Urothelium cell line (cell line): ENCODE results near the gene RXFP4.
A peak's percentile ranks its signal among the peaks of the same experiment; 100 is the strongest.

Experiments
- DNase-seq: peaks from one replicate; pipeline ENCODE4 v3.0.0; 2011; ENCODE audit warnings: low spot score, mixed read lengths
- FAIRE-seq: peaks from 2 replicates; lab custom pipeline; 2011; peaks lifted over from hg19 to GRCh38; lab: Jason Lieb, UNC

RXFP4 gene

DNA sequence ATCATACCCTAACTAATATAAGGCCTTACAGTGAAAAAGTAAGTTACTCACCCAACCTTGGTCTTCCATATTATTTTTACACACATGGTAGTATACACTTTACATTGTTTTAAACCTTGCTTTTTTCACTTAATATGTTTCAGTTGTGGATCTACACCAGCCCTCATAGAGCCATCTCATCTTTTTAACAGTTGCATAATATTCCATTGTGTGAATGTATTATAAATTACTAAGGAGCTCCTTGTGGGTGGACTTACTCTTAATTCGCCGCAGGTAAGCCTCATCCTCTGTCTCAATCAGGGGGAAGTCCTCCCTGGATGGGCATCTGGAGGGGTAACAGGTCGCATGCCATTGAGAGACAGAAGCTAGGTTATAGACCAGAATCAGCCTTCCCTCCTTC is 13.2 kb downstream of the RXFP4 start:
- no peak for DNase-seq
- FAIRE-seq, result no peak

DNA sequence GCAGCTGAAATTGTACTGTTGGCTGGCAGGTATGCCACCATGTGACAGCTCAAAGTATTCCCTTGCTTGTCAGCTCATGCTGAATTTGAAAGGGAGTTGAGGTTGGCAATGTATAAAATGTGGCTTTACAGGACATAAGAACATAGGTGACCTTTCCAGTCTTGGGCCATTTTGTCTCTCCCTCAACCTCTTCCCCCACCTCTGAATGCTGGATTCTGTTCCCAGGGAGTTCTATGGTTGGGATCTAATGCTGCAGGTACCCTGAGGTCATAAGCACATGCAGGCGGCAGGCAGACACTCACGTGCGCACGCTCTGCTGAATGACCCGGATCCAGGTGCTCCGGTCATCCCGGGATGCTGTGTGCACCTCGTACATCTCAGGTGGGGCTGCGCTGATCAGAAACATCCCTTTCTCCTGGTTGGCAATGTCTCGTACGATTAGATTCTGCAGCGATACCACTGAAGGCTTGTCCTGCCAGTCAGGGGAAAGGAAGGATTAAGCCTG is 16.0 kb downstream of the RXFP4 start:
- DNase-seq, result no peak
- no peak for FAIRE-seq

DNA sequence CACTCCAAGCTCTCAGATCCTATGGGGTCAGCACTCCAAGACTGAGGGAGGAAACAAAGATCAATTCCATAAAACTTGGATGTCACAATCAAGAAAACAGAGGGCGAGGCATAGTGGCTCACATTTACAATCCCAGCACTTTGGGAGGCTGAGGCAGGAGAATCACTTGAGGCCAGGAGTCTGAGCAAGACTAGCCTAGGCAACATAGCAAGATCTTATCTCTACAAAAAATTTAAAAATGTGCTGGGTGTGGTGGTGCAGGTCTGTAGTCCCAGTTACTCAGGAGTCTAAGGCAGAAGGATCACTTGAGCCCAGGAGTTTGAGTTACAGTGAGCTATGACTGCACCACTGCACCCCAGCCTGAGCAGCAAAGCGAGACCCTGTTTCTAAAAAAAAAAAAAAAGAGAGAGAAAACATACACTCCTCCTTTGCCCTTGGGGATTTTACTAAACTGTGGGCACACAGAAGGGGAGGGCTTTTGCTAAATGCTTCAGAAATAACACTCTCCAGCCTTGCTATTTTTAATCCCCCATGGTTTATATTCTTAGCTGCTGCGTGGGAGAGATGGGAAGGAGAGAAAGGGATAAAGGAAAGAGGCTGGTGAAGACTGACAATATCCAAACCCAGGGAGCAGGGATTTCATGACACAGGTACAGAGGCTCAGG is 18.8 kb downstream of the RXFP4 start:
- FAIRE-seq (no peak), DNase-seq (no peak)

DNA sequence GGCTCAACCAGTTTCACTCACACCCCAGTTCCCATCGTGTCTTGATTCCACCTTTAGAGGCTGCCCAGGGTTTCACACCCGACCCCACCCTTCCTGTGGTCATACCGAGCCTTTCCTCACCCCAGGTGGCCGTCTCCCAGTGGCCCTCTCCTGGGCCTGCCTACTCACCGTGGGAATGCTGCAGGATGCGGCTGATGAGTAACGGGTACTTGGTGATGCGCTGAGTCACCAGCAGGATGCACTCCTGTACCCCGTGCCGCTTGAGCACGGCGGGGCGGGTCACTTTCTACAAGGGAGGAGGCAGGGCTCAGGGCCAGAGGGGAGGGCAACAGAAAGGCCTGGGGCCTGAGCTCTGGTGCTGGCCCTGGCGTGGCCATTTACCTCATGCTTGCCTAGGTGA is 20.5 kb downstream of the RXFP4 start:
- DNase-seq (peak; percentile 94), FAIRE-seq (peak; percentile 84)

DNA sequence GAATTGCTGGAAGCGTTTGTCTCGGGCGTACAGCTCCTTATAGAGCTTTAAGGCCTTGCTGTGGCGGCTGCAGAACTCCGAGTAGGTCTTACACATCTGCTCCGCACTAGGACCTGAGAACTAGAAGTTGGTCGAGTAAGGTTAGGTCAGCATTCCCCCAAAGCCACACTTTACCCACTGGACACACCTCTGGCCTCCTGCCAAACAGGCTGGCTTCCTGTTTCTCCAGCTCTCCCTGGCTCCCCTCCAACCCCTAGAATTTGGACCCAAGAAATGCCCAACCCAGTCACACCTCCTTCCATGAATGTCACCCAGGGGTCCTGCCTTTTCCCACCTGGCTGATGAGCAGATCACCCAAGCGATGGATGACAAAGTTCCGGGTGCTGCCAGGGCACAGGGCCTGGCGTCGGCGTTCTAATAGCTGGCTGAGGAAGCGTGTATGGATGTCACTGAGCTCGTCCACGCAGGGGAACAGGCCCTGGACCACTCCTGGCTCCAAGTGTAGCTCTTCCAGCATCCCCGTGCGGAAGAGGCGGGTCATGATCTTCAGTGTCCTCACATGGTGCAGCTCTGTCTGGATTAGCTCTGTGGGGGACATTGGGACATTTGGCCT is 21.3 kb downstream of the RXFP4 start:
- FAIRE-seq, result no peak
- no peak for DNase-seq

DNA sequence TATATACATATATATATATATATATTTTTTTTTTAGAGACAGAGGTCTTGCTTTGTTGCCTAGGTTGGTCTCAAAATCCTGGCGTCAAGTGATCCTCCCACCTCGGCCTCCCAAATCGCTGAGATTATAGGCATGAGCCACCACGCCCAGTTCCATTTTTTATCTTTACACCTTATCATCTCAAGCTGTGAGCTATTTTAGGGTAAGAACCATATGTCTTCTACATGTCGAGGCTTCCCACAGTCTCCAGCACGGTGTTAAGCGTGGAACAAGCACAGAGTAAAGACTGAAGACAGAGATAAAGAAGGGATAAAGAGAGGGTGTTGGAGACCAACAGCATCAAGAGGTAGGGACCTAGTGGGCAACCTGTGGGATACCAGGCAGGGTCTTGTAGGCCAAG is 22.8 kb downstream of the RXFP4 start:
- no peak for DNase-seq
- FAIRE-seq, result no peak

DNA sequence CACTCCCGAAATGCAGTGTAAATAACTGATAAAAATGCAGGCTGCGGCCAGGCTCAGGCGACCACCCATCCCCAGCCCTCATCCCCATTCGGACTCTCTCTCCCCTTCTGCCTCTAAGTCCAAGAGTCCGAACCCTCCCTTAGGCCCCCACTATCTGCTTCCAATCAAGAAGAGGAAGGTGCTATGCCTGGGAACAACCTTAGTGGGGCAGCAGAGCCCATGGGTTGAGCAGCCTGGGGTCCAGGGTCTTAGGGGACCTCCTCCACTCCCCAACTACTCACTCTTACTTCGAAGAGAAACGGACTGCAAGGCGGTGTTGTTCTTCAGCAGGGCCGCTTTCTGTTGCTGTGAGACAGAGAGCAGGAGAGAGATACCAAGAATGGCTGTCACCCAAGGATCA is 24.7 kb downstream of the RXFP4 start:
- FAIRE-seq (no peak), DNase-seq (no peak)

DNA sequence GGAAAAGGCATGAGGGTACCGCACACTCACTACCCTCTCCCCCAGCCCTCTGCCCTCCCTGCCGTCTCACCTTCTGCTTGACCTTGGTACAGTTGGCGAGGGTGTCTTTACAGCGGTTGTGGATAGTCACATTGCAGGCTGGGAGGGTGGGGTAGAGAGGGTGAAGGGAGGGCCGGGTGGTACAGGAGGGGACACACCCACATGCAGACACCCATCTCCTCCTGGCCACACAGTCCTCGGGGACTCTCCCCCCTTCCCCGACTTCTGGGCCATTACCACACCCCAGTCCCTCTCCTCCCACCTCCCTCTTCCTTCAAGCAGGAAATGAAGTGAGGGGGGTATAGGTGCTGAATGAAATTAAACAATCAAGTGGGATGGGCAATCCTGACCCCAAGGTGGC is 25.3 kb downstream of the RXFP4 start:
- DNase-seq (no peak), FAIRE-seq (no peak)

DNA sequence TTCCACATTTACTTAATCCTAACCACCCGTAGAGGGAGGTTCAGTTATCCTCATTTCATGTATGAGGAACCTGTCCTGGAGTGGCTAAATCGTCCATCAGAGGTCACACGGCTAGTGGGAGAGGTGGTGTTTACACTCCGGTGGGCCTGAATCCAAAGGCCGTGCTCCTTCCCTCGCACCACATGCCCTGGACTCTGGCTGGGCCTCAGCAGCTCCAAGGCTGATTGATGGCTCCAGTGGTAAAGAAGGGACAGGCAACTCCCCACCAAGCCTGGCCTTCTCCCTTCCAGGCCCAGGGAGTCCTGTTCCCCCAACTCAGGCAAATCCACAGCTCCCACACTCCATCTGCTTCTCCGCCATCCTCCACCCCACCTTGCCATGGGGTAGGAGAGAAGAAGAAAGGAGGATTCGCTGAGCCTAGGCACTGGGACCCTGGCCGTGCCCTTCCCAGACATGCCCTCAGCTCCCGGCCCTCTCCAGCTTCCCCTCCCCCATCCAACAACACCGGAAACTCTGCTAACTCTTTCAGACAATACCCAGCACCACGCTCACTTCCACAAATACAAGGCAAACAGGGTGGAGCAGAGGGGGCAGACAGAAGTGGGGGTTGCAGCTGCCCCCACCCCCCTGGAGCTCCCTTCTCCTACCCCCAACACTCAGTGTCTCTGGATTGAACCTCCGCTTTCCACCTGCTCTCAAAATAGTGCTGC is 26.1 kb downstream of the RXFP4 start:
- DNase-seq (no peak), FAIRE-seq (no peak)

DNA sequence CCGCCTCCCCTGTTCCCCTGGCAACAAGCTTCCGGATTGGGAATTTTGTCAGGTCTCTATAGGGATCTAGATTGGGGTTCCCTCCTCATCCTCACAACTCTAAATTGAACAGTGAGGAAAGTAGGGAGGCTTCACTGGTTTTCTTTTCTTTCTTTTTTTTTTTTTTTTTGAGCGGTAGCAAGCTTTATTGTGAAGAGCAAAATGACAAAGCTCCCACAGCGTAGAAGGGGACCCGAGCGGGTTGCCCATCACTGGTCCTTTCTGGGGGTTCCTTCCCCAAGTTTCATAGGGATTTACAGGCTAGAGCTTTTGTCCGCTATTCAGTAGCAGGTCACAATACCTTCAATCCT is 26.6 kb downstream of the RXFP4 start:
- FAIRE-seq (no peak), DNase-seq (no peak)

DNA sequence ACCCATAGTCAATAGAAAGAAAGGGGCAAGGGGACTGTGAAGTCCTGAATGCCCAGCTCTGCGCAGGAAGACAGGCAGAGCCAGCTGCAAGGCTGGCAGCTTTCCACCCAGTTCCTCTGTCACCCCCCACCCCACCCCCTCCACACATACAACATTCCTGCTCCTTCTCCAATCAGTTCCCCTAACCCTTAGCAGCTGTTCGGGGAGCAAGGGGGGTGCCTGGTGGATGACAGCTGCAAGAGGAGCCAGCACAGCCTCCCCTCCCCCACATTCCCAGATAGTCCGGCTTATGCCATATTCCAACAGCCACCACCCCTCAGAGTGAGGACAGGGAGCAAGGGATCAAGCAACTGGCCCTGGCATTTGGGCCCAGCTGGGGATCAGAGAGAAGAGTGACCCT is 27.2 kb downstream of the RXFP4 start:
- FAIRE-seq, result no peak

DNA sequence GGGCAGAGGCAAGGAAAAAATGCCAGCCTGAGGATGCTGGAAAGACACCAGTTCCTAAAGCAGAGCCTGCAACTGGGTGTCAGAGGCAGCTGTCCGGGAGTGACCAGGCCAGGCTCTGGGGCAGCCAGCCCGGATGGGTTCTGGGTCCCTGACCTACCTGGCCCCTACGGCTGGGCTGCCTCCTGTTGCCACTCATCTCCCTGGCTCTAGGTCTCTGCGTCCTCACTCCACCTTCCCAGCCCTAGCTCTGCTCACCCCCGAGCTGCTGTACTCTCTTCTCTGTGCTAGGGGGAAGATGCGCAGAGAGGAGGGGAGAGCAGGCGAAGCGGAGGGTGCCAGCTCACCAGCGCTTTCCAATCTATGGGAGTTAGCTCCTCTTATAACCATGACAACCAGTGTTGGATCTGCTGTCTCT is 27.9 kb downstream of the RXFP4 start:
- DNase-seq (no peak), FAIRE-seq (no peak)

More for the DNA sequence above, 27.2 kb downstream of the RXFP4 start:
- no peak for DNase-seq

DNA sequence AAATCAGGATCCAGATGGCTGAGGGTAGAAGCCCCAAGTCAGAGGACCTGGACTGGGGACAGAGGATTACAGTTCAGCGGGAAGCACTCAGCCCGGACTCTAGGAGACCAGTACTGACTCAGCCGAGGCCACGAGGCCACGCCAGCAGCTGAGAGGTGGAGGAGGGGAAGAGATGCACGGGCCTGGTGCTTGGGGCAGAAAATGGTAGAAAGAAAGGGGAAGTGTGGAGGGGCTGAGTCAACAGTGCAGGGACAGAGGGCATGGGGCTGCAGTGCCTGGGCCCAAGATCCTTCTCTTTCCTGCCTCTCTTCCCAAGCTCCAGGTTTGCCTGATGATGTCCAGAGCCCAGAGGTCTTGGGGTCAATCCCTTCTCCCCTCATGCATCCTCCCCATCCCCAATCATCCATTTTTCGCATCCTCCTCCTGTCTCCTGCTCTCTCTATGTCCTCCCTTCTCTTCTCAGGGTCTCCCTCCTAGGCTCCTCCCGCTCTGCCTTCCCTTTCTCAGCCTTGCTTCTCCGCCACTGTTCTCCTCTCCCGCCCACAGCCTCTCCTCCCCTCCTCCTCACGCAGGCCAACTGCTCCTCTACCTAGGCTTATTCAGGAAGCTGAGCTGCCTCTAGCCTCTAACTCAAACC is 29.2 kb downstream of the RXFP4 start:
- DNase-seq, result no peak
- FAIRE-seq, result no peak

DNA sequence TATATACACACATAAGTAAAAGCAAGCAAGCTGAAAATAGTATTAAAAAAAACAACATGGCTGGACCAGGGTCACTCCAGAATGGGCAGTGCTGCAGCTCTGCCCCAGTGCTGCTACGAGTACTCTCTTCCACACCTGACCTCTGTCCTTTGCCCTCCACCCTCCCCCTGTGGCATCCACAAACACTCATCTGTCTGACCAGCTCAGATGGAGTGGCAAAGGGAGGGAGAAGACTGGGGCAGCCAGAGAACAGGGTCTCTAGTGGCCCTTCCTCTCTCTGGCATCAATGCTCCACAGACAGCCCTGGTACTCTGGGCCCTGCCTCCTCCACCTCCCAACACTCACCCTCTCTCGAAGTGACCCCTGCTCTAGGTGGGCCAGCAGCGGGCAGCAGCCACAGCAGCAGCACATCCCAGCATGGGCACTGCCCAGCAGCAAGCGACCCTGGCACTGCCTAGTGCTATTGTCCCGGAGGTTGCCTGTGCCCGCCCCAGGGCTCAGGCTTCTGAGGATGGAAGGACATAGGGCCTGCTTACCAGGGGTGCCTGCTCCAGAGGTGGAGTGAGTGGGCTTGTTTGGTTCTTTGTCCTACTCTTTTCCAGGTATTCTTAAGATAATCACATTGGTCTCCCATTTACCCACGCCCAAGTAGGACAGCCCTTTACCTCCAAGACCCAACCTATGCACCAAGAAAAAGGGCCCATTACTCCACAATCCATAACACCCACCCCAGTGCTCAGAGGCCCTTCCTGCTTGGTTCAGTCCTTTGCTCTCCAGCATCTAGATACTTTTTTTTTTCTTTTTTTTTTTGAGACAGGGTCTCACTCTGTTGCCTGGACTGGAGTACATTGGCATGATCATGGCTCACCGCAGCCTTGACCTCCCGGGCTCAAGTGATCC is 30.7 kb downstream of the RXFP4 start:
- FAIRE-seq, result no peak
- DNase-seq, result no peak

DNA sequence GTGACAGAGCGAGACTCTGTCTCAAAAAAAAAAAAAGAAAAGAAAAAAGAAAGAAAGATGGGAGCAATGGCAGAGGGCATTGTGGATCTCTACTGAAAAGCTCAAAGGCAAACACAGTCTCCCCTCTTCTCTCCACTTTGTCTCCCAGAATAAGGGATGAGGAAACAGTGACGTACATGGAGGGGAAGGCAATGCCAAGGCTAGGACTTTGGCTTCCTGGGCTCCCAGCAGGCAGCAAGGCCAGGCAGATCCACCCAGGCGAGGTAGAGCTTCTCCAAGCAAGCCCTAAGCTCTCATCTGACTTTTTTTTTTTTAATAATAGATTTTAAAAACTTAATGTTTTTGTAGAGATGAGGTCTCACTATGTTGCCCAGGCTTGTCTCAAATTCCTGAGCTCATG is 32.3 kb downstream of the RXFP4 start:
- DNase-seq (no peak), FAIRE-seq (no peak)

DNA sequence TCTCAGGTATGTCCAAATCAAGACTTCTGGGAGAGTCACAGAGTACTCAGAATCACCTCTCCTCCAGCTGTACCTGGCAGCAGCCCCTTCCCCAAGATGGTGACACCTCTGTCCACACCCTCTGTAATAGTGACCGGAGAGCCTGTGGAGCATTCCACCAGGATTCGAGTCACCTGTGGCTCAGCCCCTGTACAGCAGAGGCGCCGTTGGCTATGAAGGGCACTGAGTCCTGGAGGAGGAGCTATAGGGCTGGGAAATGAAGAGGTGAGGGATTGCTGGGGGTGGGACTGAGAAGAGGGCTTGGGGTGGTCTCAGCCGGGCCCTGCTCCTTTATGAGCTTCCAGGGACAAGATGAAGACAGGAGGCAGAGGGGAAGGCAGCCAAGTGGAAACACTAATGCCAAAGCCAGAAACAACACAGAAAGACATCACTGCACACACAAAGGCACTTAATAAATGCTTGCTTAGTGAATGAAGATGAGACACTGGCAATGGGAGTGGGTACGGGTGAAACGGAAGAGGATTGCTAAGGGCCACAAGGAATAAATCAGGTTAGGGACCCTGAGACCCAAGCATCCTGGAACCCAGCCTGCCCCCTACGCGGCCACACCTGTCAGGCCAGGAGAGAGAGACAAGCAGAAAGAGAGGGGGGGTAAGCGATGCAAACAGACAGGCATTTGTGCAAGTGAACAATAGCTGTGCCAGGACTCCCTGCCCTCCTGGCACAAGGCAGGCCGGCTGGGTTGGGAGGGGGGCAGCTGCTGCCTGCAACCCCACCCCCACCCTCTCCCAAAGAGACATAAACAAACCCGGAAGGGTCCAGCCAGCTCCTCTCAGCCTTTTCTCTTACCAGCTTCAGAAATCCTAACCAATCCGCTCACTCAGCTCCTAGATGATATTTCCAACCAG is 33.0 kb downstream of the RXFP4 start:
- FAIRE-seq (no peak), DNase-seq (no peak)

DNA sequence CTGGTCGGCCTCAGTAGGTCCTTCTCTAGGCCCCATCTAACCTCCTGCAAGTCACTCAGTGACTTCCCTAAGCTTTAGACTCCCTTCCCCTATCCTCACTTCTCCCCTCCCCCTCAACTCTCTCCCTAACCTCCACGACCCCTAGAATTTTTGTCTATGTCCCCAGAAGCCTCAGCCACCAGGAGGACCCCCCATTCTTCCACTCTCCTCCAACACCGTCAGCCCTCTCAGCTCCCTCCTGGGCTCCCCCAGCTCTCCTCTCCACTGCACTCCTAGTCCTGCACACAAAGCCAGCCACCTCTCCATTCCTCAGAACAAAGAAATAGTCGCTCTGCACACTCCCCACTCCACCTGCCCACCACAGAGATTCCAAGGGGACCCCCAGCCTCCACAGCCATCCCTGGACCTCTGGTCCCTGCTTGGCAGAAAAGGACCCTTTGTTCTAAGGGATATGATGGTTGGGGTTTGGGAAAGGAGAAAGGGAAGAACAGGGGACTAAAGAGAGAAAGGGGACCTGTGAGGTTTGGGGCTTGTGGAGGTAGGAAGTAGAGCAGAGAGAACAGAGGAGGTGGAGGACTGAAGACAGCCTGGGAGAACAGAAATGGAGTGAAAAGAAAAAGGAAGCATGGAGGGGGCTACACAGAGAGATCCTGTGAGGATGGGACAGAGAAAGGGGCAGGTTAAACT is 34.1 kb downstream of the RXFP4 start:
- DNase-seq, result no peak
- no peak for FAIRE-seq

DNA sequence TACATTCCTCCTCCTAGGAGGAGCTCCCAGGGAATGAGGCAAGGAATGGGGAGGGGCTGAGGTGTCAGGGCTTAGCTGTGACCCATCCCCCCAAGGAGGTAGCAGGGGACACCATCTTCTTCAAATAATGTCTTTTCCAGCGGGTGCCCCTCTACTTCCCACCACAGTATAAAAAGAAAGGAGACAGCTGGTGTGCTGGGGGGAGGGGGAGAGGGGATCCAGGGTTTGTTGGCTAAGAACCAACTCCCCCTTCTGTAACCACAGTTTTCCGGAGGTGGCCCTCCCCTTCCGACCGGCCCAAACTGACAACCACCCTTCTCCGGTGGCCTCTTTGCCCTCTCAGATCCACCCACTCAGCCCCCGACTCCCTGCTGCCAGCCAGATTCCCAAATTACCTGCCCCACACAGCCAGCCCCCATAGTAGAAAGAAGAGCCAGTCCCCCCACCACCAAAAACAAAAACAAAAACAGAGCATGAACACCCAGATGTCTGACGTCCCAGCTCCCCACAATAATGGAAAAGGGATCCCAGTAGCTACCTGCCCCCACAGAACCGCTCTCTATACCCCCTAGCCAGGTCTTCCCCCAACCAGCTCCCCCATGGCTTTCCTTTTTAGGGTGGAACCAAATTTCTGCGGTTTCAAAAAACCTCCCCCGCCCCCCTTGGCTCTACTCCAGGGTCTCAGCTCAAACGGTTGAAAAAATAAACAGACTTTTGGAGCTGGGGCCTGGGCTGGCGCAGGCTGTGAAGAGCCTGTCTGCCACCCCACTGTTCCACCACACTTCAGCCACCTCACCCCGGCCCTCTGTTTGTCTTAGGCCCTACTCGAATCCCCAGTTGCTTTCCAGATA is 34.8 kb downstream of the RXFP4 start:
- FAIRE-seq, result no peak
- peak; percentile 81 for DNase-seq
